Frontal cortex (tissue), 4 donors: ENCODE data around the gene PGGHG. TPM values are rescaled to one million over a fixed set of nuclear protein-coding genes. Genes with fewer than 3 reads are reported as not detected.
"Not testable (repeated sequence)": the region's sequence is repeated elsewhere in the genome, so short reads cannot be mapped to it uniquely, and the experiment has no call there.

Source experiments
- DNase-seq, 2 donors: peaks; one replicate each; pipeline ENCODE4 v3.0.0; 2012; ENCODE audit warnings: low spot score in 2 of 2
- FAIRE-seq: peaks from 2 replicates; lab custom pipeline; 2012; peaks lifted over from hg19 to GRCh38; lab: Jason Lieb, UNC
- total RNA-seq: library from RNA; depleted of rRNA; stranded (reverse); fragments of >200 nt; gene quantifications from one replicate; pipeline ENCODE4 v1.2.3, GENCODE V29; 2014
- donor health status: control.
- donor health status: control.
- donor health status: control.

Gene PGGHG
- total RNA-seq, 1 donor from 2014 or later = 0.41 TPM

DNA sequence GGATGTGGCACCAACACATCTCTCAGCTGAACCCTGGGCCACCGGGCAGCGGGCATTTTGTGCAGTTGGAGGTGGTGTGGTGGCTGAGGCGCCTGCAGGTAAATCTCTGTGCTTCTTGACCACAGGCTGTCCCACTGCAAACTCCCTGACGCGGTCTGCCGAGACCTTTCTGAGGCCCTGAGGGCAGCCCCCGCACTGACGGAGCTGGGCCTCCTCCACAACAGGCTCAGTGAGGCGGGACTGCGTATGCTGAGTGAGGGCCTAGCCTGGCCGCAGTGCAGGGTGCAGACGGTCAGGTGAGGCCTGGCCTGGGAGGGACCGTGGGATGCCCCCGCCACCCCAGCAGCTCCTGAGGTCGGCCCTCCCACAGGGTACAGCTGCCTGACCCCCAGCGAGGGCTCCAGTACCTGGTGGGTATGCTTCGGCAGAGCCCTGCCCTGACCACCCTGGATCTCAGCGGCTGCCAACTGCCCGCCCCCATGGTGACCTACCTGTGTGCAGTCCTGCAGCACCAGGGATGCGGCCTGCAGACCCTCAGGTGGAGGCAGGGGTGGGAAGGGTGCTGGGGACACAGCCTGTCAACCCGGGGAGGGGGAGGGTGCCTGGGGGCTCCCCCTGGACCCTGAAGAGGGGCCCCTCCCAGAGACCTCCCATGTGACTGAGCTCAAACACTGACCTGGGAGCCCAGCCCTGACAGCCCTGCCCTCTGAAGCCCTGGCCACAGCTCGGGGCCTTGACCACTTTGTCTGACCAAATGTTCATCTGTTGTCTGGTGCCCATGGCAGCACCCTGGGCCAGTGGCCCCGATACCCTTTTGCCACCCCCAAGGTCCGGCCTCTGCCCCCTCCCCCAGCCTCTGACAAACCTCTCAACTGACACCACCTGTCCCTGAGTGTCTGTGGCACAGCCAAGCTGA, 4.6 kb upstream of the PGGHG start:
- FAIRE-seq = no peak
- no peak for DNase-seq

DNA sequence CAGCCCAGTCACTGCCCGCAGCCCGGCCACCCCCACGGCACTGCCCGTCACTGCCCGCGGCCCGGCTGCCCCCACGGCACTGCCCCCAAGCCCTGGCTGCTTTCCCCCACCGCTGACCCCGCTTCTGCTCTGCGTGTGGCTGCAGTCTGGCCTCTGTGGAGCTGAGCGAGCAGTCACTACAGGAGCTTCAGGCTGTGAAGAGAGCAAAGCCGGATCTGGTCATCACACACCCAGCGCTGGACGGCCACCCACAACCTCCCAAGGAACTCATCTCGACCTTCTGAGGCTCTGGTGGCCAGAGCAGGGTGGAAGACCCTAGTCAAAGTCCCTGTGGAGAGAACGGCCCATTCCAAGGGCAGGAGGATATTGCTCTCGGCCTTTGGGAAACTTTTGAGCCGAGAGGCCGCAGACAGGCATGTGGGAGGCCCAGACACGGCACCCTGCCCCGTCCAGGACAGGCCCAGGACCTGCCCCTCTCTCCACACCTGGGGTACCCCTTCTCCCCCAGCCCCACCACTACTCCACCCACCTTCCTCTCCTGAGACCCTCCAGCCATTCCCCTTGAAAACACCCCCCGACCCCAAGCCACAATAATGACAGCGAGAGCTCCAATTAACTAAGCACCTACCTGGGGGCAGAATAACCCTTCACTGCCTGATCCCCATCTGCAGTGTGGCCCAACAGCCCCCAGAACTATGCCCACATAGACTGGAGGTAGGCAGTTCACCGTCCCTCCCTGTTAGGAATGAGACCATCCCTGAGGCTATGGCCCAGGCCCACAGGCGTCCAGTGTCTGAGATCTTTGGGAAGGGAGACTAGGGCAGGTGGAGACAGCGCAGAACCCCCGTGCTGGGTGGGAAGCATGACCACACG, 3.7 kb upstream of the PGGHG start:
- no peak for DNase-seq
- FAIRE-seq = no peak

DNA sequence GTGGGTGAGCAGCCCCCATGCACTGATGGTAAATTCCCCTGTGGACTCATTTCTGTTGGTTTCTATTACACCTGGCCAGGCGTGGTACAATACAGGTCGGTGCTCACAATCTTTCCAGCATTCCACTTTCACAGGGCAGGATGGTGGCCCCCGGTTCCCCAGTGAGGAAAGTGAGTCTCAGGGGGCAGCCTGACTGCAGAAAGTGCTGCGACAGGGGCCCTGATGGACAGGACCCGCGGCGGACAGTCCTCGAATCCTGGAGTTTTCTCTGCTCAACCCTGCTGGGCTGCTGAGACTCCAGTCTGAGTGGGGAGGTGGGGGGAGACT, 3.1 kb upstream of the PGGHG start:
- no peak for DNase-seq

GRCh38 chr11:286977-287820, 1.7 kb upstream of the PGGHG start:
- not testable (repeated sequence) for DNase-seq, FAIRE-seq

More for the DNA sequence above, 3.1 kb upstream of the PGGHG start:
- no peak for FAIRE-seq

GRCh38 chr11:287821-288477, 977 bp upstream of the PGGHG start:
- DNase-seq = no peak
- FAIRE-seq = no peak

DNA sequence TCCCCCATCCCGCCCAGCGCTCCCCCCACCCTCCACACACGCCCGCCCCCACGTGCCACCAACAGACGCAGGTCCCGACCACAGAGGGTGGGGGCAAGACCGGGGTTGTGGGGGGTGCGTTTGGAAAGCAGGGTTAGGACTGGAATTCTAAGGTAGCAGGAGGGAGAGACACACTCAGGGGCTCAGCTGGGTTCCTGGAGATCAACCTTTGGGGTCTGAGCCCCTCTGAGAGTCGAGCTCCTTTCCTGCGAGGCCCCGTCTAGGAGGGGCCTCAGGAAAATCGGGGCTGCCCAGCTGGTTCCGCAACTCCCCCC, 429 bp downstream of the PGGHG start:
- FAIRE-seq (no peak), DNase-seq (no peak)

- DNase-seq = no peak
- FAIRE-seq = no peak
Observed at GRCh38 chr11:289712-290620, 1.0 kb downstream of the PGGHG start.

GRCh38 chr11:290621-291231, 1.8 kb downstream of the PGGHG start:
- FAIRE-seq (no peak), DNase-seq (no peak)

- FAIRE-seq (no peak), DNase-seq (no peak)
Observed at GRCh38 chr11:291281-292210, 2.6 kb downstream of the PGGHG start.

GRCh38 chr11:292211-293121, 3.5 kb downstream of the PGGHG start:
- FAIRE-seq (no peak), DNase-seq (no peak)

DNA sequence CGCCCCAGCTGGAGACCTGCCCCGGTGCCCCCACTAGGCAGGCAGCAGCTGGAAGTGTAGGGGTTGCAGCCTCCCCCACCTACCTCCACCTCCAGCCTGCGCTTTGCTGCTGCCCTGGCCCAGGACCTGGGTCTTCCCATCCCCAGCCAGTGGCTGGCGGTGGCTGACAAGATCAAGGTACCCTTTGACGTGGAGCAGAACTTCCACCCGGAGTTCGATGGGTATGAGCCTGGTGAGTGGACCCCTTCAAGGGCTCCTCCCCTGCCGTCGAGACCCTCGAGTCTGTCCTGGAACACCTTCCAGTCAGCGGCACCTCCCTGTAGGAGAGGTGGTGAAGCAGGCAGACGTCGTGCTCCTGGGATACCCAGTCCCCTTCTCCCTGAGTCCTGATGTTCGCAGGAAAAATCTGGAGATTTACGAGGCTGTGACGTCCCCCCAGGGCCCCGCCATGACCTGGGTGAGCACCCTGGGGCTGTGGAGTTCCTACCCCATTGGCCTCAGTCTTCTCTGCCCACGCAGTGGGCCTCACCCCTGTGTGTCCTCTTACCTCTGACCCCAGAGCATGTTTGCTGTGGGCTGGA, 4.4 kb downstream of the PGGHG start:
- DNase-seq (no peak), FAIRE-seq (no peak)

DNA sequence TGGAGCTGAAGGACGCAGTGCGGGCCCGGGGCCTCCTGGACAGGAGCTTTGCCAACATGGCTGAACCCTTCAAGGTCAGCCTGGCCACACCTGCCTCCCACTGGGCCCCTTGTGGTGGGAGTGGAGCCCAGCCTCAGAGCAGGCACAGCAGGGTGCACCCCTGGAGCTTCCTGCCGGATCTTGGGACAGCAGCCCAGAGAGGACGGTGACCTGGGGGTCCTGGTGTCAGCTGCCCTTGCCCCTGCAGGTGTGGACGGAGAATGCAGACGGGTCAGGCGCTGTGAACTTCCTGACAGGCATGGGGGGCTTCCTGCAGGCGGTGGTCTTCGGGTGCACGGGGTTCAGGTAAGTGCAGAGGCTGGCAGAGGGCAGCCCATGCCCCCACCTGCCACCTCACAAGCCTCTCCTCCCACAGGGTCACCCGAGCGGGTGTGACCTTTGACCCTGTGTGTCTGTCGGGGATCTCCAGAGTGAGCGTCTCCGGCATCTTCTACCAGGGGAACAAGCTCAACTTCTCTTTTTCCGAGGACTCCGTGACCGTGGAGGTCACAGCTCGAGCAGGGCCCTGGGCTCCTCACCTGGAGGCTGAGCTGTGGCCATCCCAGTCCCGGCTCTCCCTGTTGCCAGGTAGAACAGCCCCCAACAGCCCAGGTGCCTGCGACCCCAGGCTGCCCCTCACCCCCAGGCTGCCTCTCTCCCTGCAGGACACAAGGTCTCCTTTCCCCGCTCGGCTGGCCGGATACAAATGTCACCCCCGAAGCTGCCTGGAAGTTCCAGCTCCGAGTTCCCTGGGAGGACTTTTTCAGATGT, 5.1 kb downstream of the PGGHG start:
- DNase-seq (no peak), FAIRE-seq (no peak)

DNA sequence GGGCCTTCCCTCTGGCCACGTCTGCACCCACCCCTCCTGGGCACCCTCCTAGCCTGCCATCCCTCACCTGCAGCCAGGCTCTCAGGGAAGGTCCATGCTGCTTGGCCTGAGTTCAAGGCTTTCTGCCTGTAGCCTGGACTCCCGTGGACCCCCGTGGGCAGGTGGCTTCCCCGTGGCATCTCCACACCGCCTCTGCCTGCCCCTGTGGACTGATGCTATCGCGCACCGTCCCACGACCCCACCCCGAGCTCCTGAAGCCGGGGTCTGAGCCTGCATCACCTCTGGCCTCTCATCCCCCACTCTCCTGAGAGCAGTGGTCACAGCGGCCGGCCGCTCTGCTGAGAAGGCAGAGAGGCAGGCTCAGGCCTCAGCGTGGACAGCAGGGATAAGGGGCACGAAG, 5.9 kb downstream of the PGGHG start:
- FAIRE-seq (no peak), DNase-seq (no peak)

DNA sequence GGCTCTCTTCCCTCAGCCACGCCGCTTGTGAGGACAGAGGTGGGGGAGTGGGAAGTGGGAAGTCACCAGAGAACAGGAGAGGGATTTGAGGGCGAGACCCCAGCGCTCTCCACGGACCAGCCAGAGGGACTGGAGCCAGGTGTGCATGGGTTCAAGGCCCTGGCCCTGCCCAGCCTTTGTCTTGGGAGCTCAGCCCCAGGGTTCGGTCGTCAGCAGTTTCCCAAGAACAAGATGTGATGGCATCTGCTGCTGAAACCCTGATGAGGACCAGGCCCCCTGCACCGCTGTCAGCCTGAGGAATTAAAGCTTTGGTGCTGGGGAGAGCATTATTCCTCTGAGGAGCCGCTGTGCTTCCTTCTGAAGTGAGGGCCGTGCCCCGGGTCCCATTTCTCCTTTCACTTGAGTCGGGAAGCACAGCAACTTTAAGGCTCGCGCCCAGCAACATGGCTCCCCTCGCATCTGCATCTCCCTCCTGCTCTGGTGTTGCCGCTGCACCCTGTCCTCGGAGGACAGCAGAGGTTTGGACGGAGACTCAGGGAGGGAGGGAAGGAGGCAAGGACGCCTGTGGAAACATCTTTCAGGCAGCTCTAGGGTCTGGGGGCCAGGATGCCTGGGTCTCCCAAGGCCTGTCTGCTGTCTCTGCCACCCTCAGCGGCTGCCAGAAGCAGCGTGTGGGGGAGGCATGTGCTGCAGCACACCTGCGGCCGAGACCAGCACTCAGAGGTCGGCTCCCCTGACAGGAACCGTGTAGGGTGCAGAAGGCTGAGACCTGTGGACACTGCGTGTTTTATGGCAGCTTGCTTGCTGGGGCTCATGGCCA, 6.6 kb downstream of the PGGHG start:
- DNase-seq = no peak
- no peak for FAIRE-seq
